Common myeloid progenitor, CD34-positive (primary cell): ENCODE data around the gene ARHGAP26.

Experiments used
- CTCF ChIA-PET: fragments of 350-600 bp; sonication (Branson Sonifier 250); formaldehyde crosslinking; loops from one replicate; lab custom pipeline; 2021; ENCODE audit warnings: antibody characterized with exemption; lab: Charles Lee
- POLR2A ChIA-PET: fragments of 350-600 bp; sonication (Branson Sonifier 250); formaldehyde crosslinking; loops from one replicate; lab custom pipeline; 2021; ENCODE audit warnings: antibody characterized with exemption; lab: Charles Lee
- DNase-seq, 3 donors: peaks; one replicate each; pipeline versions ENCODE4 v3.0.0 to v3.0.0-alpha.2; 2013
- H3K27ac ChIP-seq, 2 experiments: 1 replicate in 1 of 2; 2 replicates in 1 of 2; pipeline ENCODE4 v1.7.0; 2013; ENCODE audit warnings: inconsistent platforms in 2 of 2, low read length in 2 of 2, mild to moderate bottlenecking in 2 of 2, low read depth in 1 of 2, moderate library complexity in 1 of 2; ENCODE audit not compliant: severe bottlenecking in 2 of 2, insufficient read depth in 1 of 2, poor library complexity in 1 of 2
- H3K27me3 ChIP-seq, 5 experiments: replicated peaks in 2 of 5; 1 replicate in 3 of 5; 2 replicates in 2 of 5; pipeline versions ENCODE4 v1.6.1 to v1.7.0; 2013; ENCODE audit warnings: low read length in 4 of 5, mild to moderate bottlenecking in 2 of 5, moderate library complexity in 2 of 5, inconsistent platforms in 1 of 5; ENCODE audit not compliant: insufficient read depth in 5 of 5, control insufficient read depth in 4 of 5
- H3K36me3 ChIP-seq, 4 experiments: 1 replicate in 2 of 4; 2 replicates in 2 of 4; pipeline versions ENCODE4 v1.6.1 to v1.7.0; 2013; ENCODE audit warnings: low read length in 3 of 4, control low read depth in 1 of 4, mild to moderate bottlenecking in 1 of 4; ENCODE audit not compliant: control insufficient read depth in 4 of 4, insufficient read depth in 4 of 4
- H3K4me1 ChIP-seq, 4 experiments: 1 replicate in 3 of 4; 2 replicates in 1 of 4; pipeline versions ENCODE4 v1.6.1 to v1.7.1; 2013; ENCODE audit warnings: low read length in 3 of 4, mild to moderate bottlenecking in 3 of 4, control low read depth in 1 of 4, inconsistent platforms in 1 of 4, moderate library complexity in 1 of 4; ENCODE audit not compliant: control insufficient read depth in 4 of 4, insufficient read depth in 4 of 4; ENCODE audit errors: control extremely low read depth in 1 of 4
- H3K4me3 ChIP-seq, 7 experiments: 1 replicate in 4 of 7; 2 replicates in 3 of 7; pipeline versions ENCODE4 v1.5.1 to v1.7.0; 2013; ENCODE audit warnings: mild to moderate bottlenecking in 7 of 7, low read length in 6 of 7, moderate library complexity in 6 of 7, inconsistent platforms in 2 of 7, low read depth in 2 of 7, control low read depth in 1 of 7; ENCODE audit not compliant: insufficient read depth in 4 of 7, control insufficient read depth in 1 of 7; ENCODE audit errors: extremely low read depth in 1 of 7
- H3K9me3 ChIP-seq, 5 experiments: 1 replicate in 4 of 5; 2 replicates in 1 of 5; pipeline versions ENCODE4 v1.6.1 to v1.7.1; 2013; ENCODE audit warnings: low read length in 4 of 5, mild to moderate bottlenecking in 2 of 5, inconsistent platforms in 1 of 5, low read depth in 1 of 5, moderate library complexity in 1 of 5; ENCODE audit not compliant: control insufficient read depth in 4 of 5, insufficient read depth in 2 of 5; ENCODE audit errors: control extremely low read depth in 1 of 5
- WGBS: methylation state at CpG from one replicate; pipeline ENCODE4 v1.1.5; 2013; ENCODE audit not compliant: insufficient coverage; 5-methylcytosine and 5-hydroxymethylcytosine counted together

The ARHGAP26 gene

DNA sequence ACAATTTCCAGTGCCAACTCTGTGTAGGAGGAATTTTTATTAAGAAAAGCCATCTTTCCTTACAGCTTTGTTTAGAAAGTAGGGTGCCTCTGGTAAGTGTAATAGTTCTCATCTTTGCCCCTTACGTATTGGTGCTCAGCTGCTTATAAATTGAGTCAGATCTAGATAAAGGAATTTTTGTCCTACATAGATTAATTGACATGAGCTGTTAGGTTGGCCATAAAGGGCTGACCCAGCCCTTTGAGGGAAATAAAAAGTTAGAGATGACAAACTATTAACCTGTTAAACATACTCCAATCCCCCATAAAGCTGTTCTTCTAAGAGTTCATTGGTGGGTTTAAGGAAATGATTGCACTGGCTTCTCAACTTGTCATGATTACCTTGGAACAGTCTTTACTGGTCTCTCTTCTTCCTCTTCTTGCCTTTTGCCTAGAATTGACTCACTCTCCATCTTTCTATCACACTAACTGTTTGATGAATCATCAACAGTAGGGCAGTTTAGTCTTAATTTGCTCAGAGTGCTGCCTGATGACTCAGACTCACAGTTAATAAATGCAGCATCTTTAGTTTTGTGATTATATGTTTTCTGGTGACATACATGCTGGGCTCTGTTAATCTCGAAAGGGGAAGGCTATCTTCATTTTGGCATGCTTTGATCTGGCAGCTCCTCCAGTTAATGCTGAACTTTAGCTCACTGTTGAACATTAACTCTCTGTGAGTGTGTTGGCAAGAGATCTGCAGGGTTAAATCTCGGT is 51.7 kb downstream of the ARHGAP26 start:
- CTCF ChIA-PET, result interaction anchor here (1.2 to 4.0 kb wide), 6 partner anchors 8 to 109 kb away, joined by 3 to 10 read pairs (median 4); no protein-coding TSS in a partner anchor
- Histone ChIP-seq H3K9me3 (peaks cover 0 to 3% (median 0%) of the 10 kb centered on the region in 5 experiments), H3K4me3 (no peak overlapping the region), H3K27ac (no peak overlapping the region), H3K36me3 (no peaks in the 10 kb centered on the region), H3K4me1 (peaks cover 0 to 10% (median 3%) of the 10 kb centered on the region in 4 experiments), H3K27me3 (no peaks in the 10 kb centered on the region)
- peak in 2 of 3 donors; percentile 75 to 78 for DNase-seq
- POLR2A ChIA-PET, result no interaction called here
- WGBS, result no CpG with 5 or more reads among the region's 3 CpGs

DNA sequence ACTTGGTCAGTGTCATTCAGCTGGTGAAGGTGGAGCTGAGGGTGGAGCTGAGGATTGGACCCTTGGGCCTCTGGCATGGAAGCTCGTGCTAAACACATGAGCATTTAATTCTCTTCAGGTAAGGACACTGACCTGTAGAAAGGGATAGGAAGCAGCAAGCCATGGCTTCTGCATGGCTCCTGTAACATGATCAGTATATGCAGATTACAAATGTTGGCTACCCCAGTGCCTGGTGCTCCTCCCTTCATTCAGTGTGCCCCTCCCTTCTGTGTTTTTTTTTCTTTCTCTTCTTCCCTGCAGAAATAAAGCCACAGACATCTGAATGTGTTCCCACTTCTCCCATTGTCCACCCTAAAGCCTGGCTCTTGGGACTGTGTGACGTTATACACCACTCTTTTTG is 52.9 kb downstream of the ARHGAP26 start:
- POLR2A ChIA-PET, result no interaction called here
- 96% methylated on average over 2 of the region's 2 CpGs for WGBS
- Histone ChIP-seq H3K27me3 (no peaks in the 10 kb centered on the region), H3K9me3 (peaks cover 0 to 3% (median 0%) of the 10 kb centered on the region in 5 experiments), H3K4me3 (no peak overlapping the region), H3K36me3 (no peaks in the 10 kb centered on the region), H3K27ac (no peak overlapping the region), H3K4me1 (peaks cover 2 to 18% (median 11%) of the 10 kb centered on the region in 4 experiments)
- no peak for DNase-seq
- CTCF ChIA-PET, result interaction anchor here (0.6 to 4.0 kb wide), 4 partner anchors 11 to 110 kb away, joined by 3 to 9 read pairs (median 3); no protein-coding TSS in a partner anchor

DNA sequence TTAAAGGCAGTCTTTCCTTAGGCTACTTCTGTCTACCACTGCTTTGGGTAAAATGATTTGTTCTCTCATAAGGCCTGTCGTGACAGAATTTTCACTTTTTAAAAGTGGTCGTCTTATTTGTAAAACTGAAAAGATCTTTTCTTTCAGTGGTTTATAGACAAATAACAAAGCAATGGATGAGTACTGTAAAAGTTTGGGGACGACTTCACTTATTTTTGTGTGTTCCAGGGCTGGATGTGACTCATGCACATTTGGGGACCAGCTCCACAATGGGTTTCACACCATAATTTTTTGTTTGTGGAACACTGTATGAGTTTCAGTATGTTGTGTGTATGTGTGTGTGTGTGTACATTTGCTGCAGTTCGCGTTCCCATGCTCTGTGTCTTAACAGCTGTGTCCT is 53.6 kb downstream of the ARHGAP26 start:
- Histone ChIP-seq H3K36me3 (no peaks in the 10 kb centered on the region), H3K9me3 (peaks cover 0 to 3% (median 0%) of the 10 kb centered on the region in 5 experiments), H3K4me1 (peaks cover 2 to 18% (median 11%) of the 10 kb centered on the region in 4 experiments), H3K27ac (no peak overlapping the region), H3K27me3 (no peaks in the 10 kb centered on the region), H3K4me3 (no peak overlapping the region)
- ChIA-PET POLR2A (no interaction called here), CTCF (interaction anchor here (1.2 to 4.0 kb wide), 8 partner anchors 9 to 111 kb away, joined by 3 to 9 read pairs (median 4); partner anchors contain the start of gene ARHGAP26)
- 98% methylated on average over 5 of the region's 5 CpGs for WGBS
- DNase-seq, result no peak

DNA sequence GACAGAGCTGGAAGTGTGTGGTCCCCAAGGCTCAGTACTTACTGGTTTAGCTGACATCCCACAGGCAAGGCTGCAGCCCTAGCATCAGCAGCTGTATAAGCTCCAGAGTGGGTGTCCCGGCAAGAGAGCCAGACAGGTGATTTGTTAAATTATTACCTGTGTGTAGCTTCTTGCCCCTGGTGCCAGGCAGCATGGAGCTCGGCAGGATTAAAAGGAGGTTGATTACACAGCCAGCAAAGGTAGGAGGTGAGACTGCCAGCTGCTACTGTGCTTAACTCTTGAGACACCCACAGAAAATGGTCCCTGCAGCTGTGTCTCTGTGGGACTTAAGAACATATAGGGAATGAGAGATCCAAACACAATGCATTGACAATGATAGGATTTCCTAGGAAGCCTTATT is 54.2 kb downstream of the ARHGAP26 start:
- Histone ChIP-seq H3K9me3 (peaks cover 0 to 3% (median 0%) of the 10 kb centered on the region in 5 experiments), H3K4me3 (no peak overlapping the region), H3K4me1 (peaks cover 2 to 18% (median 11%) of the 10 kb centered on the region in 4 experiments), H3K27ac (no peak overlapping the region), H3K36me3 (no peaks in the 10 kb centered on the region), H3K27me3 (no peaks in the 10 kb centered on the region)
- WGBS, result no CpG with 5 or more reads among the region's 2 CpGs
- no peak for DNase-seq
- CTCF ChIA-PET, result interaction anchor here (1.2 to 4.0 kb wide), 6 partner anchors 10 to 108 kb away, joined by 3 to 9 read pairs (median 5); partner anchors contain the start of gene ARHGAP26
- POLR2A ChIA-PET, result no interaction called here

DNA sequence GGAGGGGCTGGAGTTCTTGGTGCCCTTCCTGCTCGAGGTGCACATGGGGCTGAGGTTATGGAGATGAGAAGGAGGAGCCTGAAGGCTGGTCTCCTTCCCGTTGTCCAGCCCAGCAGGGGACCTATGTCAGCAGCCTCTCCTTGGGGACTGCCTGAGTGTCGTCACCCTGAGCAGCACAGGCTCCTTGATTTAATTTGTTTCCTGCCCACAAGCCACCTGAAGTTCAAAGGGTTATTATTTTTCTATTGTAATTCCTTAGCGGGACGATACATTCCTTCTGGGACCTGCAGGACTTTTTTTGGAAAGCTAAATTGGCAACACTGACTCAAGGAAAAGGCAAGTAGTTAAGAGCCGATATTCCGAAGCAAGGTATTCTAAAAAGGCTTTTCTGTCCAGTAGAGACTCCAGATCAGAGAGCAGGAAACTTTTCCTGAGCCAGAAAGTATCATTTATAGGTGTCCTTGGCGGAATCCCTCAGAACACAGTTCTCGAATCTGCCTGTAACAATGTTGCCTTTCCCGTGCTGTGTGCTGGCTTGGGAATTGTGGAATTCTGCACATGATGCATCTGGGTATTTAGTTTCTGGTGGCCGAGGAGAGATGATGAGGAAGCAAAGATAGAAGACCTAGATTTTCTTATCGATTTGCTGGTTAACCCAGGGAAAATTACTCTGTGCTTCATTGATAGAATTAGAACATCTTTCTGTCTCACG is 55.4 kb downstream of the ARHGAP26 start:
- peaks cover 0 to 3% (median 0%) of the 10 kb centered on the region in 5 experiments for H3K9me3 ChIP-seq
- no peaks in the 10 kb centered on the region for H3K36me3 ChIP-seq
- H3K27ac ChIP-seq, result no peak overlapping the region
- no peak overlapping the region for H3K4me3 ChIP-seq
- ChIA-PET CTCF (no interaction called here), POLR2A (no interaction called here)
- 94% methylated on average over 13 of the region's 13 CpGs for WGBS
- H3K27me3 ChIP-seq, result no peaks in the 10 kb centered on the region
- H3K4me1 ChIP-seq, result peaks cover 2 to 18% (median 11%) of the 10 kb centered on the region in 4 experiments
- no peak for DNase-seq

DNA sequence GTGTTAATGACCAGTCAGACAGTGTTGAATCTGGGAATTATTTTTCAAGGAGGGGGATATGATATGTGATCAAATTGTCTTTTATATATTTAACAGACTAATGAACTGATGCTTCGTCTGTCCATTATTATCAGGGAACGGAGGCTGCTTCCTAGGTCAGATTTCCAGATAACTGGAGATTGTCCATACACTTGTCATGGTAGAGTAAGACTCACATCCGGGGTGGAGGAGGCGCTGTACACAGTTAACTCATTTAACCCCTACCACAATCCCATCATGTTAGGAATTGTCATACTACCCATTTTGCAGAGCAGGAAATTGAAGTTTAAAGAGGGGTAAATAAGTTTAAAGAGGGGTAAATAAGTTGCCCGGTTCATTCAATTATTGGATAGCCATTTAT is 55.9 kb downstream of the ARHGAP26 start:
- no peaks in the 10 kb centered on the region for H3K27me3 ChIP-seq
- peaks cover 2 to 18% (median 11%) of the 10 kb centered on the region in 4 experiments for H3K4me1 ChIP-seq
- 90% methylated on average over 2 of the region's 5 CpGs for WGBS
- H3K27ac ChIP-seq, result no peak overlapping the region
- CTCF ChIA-PET, result interaction anchor here (1.5 kb wide), 1 partner anchor 68 kb away, joined by 3 read pairs; no protein-coding TSS in a partner anchor
- no peak for DNase-seq
- POLR2A ChIA-PET, result no interaction called here
- H3K9me3 ChIP-seq, result no peaks in the 10 kb centered on the region
- no peak overlapping the region for H3K4me3 ChIP-seq
- no peaks in the 10 kb centered on the region for H3K36me3 ChIP-seq
